HG03460 (cell line): Measurements from ENCODE around the gene RNF181.
"Not testable (repeated sequence)": the region's sequence is repeated elsewhere in the genome, so short reads cannot be mapped to it uniquely, and the experiment has no call there.

ENCODE experiments used
- ATAC-seq: cut with Tn5 transposase; IDR thresholded peaks from one replicate; pipeline ENCODE4 v1.9.1; 2021; ENCODE audit not compliant: unreplicated experiment

The RNF181 gene

GRCh38 chr2:85577063-85577385, 18.5 kb upstream of the RNF181 start:
- ATAC-seq: no peak

GRCh38 chr2:85577386-85578242, 17.9 kb upstream of the RNF181 start, which contains the start of gene VAMP8:
TSS of gene VAMP8 (plus strand) at chr2:85577586. CDS start at chr2:85577647, 61 bp downstream.
- ATAC-seq: peak; percentile 70

GRCh38 chr2:85578243-85579180, 17.0 kb upstream of the RNF181 start:
- peak; percentile 37 for ATAC-seq

GRCh38 chr2:85579266-85579935, 16.1 kb upstream of the RNF181 start:
- no peak for ATAC-seq

GRCh38 chr2:85580206-85580605, 15.3 kb upstream of the RNF181 start:
- ATAC-seq: no peak

GRCh38 chr2:85582492-85582891, 13.1 kb upstream of the RNF181 start:
- no peak for ATAC-seq

- no peak for ATAC-seq
These were observed 11.7 kb upstream of the RNF181 start for GRCh38 chr2:85583667-85584353.

- peak; percentile 43 for ATAC-seq
These were observed 11.1 kb upstream of the RNF181 start, which contains the start of gene VAMP5 for GRCh38 chr2:85584354-85584856. TSS of gene VAMP5 (plus strand) at chr2:85584431. CDS start at chr2:85584491, 60 bp downstream.

- peak; percentile 52 for ATAC-seq
These were observed 10.4 kb upstream of the RNF181 start for GRCh38 chr2:85584857-85585780.

- ATAC-seq: no peak
These were observed 9.8 kb upstream of the RNF181 start for GRCh38 chr2:85585781-85586105.

GRCh38 chr2:85588236-85588635, 7.3 kb upstream of the RNF181 start:
- no peak for ATAC-seq

GRCh38 chr2:85588645-85589044, 6.9 kb upstream of the RNF181 start:
- ATAC-seq: no peak

- no peak for ATAC-seq
These were observed 6.4 kb upstream of the RNF181 start for GRCh38 chr2:85589181-85589580.

GRCh38 chr2:85589982-85590791, 5.4 kb upstream of the RNF181 start:
- no peak for ATAC-seq

- ATAC-seq: no peak
These were observed 4.6 kb upstream of the RNF181 start for GRCh38 chr2:85590950-85591349.

GRCh38 chr2:85591563-85591962, 4.0 kb upstream of the RNF181 start:
- no peak for ATAC-seq

GRCh38 chr2:85592299-85592698, 3.2 kb upstream of the RNF181 start:
- ATAC-seq: not testable (repeated sequence)

GRCh38 chr2:85593023-85593422, 2.5 kb upstream of the RNF181 start:
- no peak for ATAC-seq
